Measurements from ENCODE around the gene TMEM179. TPM values are rescaled to one million over a fixed set of nuclear protein-coding genes. Genes with fewer than 3 reads are reported as not detected.
A peak's percentile ranks its signal among the peaks of the same experiment; 100 is the strongest.
"Not testable (repeated sequence)": the region's sequence is repeated elsewhere in the genome, so short reads cannot be mapped to it uniquely, and the experiment has no call there.

The TMEM179 gene
- polyA plus RNA-seq, 3 donors from 2014 or later = not detected

- H3K27ac Mint-ChIP-seq = no peak overlapping the region
- H3K27me3 Mint-ChIP-seq (ENCODE audit: low read depth in 3 of 3) = peaks cover 2 to 8% (median 2%) of the 10 kb centered on the region in 3 donors
- peaks cover 0 to 5% (median 0%) of the 10 kb centered on the region in 3 donors for H3K36me3 Mint-ChIP-seq
- DNase-seq = no peak
- H3K4me1 Mint-ChIP-seq = no peaks in the 10 kb centered on the region
- H3K9me3 Mint-ChIP-seq = no peaks in the 10 kb centered on the region
- H3K4me3 Mint-ChIP-seq = no peak overlapping the region
Observed at GRCh38 chr14:104642540-104642868, 37.9 kb upstream of the TMEM179 start.

GRCh38 chr14:104641753-104642539 is 37.4 kb upstream of the TMEM179 start:
- no peak overlapping the region for H3K4me3 Mint-ChIP-seq
- H3K9me3 Mint-ChIP-seq = no peaks in the 10 kb centered on the region
- no peak overlapping the region for H3K27ac Mint-ChIP-seq
- peaks cover 2 to 8% (median 2%) of the 10 kb centered on the region in 3 donors for H3K27me3 Mint-ChIP-seq (ENCODE audit: low read depth in 3 of 3)
- H3K36me3 Mint-ChIP-seq = peaks cover 0 to 5% (median 0%) of the 10 kb centered on the region in 3 donors
- no peak for DNase-seq
- no peaks in the 10 kb centered on the region for H3K4me1 Mint-ChIP-seq

- no peaks in the 10 kb centered on the region for H3K4me1 Mint-ChIP-seq
- no peak overlapping the region for H3K4me3 Mint-ChIP-seq
- H3K9me3 Mint-ChIP-seq = no peaks in the 10 kb centered on the region
- DNase-seq = no peak
- H3K36me3 Mint-ChIP-seq = peaks cover 0 to 5% (median 0%) of the 10 kb centered on the region in 3 donors
- no peak overlapping the region for H3K27ac Mint-ChIP-seq
- H3K27me3 Mint-ChIP-seq (ENCODE audit: low read depth in 3 of 3) = peaks cover 2 to 8% (median 2%) of the 10 kb centered on the region in 3 donors
Observed at GRCh38 chr14:104640681-104641080, 36.1 kb upstream of the TMEM179 start.

- DNase-seq = peak; percentile 25 to 33 (median 26)
- H3K27ac Mint-ChIP-seq = no peak overlapping the region
- no peaks in the 10 kb centered on the region for H3K9me3 Mint-ChIP-seq
- H3K27me3 Mint-ChIP-seq (ENCODE audit: low read depth in 3 of 3) = peaks cover 2 to 5% (median 2%) of the 10 kb centered on the region in 3 donors
- peaks cover 0 to 2% (median 0%) of the 10 kb centered on the region in 3 donors for H3K36me3 Mint-ChIP-seq
- H3K4me1 Mint-ChIP-seq = no peaks in the 10 kb centered on the region
- no peak overlapping the region for H3K4me3 Mint-ChIP-seq
Observed at GRCh38 chr14:104639885-104640548, 35.4 kb upstream of the TMEM179 start.

- no peaks in the 10 kb centered on the region for H3K4me1 Mint-ChIP-seq
- H3K4me3 Mint-ChIP-seq = no peak overlapping the region
- H3K27ac Mint-ChIP-seq = no peak overlapping the region
- H3K36me3 Mint-ChIP-seq = no peaks in the 10 kb centered on the region
- H3K27me3 Mint-ChIP-seq (ENCODE audit: low read depth in 3 of 3) = peaks cover 0 to 5% (median 2%) of the 10 kb centered on the region in 3 donors
- DNase-seq = no peak
- H3K9me3 Mint-ChIP-seq = no peaks in the 10 kb centered on the region
Observed at GRCh38 chr14:104639471-104639870, 34.9 kb upstream of the TMEM179 start.

- Mint-ChIP-seq H3K4me3 (no peak overlapping the region), H3K9me3 (no peaks in the 10 kb centered on the region), H3K4me1 (no peaks in the 10 kb centered on the region), H3K27me3 (ENCODE audit: low read depth in 3 of 3) (peaks cover 0 to 5% (median under 1%) of the 10 kb centered on the region in 3 donors), H3K27ac (no peak overlapping the region), H3K36me3 (no peaks in the 10 kb centered on the region)
- no peak for DNase-seq
Observed at GRCh38 chr14:104638927-104639450, 34.4 kb upstream of the TMEM179 start.

- no peak for DNase-seq
- H3K4me3 Mint-ChIP-seq = no peak overlapping the region
- peaks cover 0 to 5% (median 0%) of the 10 kb centered on the region in 3 donors for H3K27me3 Mint-ChIP-seq (ENCODE audit: low read depth in 3 of 3)
- no peaks in the 10 kb centered on the region for H3K9me3 Mint-ChIP-seq
- H3K27ac Mint-ChIP-seq = no peak overlapping the region
- no peaks in the 10 kb centered on the region for H3K36me3 Mint-ChIP-seq
- no peaks in the 10 kb centered on the region for H3K4me1 Mint-ChIP-seq
Observed at GRCh38 chr14:104638190-104638589, 33.6 kb upstream of the TMEM179 start.

GRCh38 chr14:104637546-104638003 is 33.0 kb upstream of the TMEM179 start:
- Mint-ChIP-seq H3K27me3 (ENCODE audit: low read depth in 3 of 3) (peaks cover 0 to 5% (median 0%) of the 10 kb centered on the region in 3 donors), H3K36me3 (no peaks in the 10 kb centered on the region), H3K27ac (no peak overlapping the region), H3K9me3 (no peaks in the 10 kb centered on the region), H3K4me1 (no peaks in the 10 kb centered on the region), H3K4me3 (no peak overlapping the region)
- DNase-seq = no peak

- not testable (repeated sequence) for H3K27me3 Mint-ChIP-seq (ENCODE audit: low read depth in 3 of 3); H3K4me3 Mint-ChIP-seq; H3K4me1 Mint-ChIP-seq; H3K9me3 Mint-ChIP-seq; H3K27ac Mint-ChIP-seq; DNase-seq; H3K36me3 Mint-ChIP-seq
Observed at GRCh38 chr14:104636846-104637545, 32.4 kb upstream of the TMEM179 start.

- no peak overlapping the region for H3K27ac Mint-ChIP-seq
Observed at GRCh38 chr14:104636131-104636530, 31.6 kb upstream of the TMEM179 start.

GRCh38 chr14:104635717-104636116 is 31.1 kb upstream of the TMEM179 start:
- Mint-ChIP-seq H3K4me3 (no peak overlapping the region), H3K27me3 (ENCODE audit: low read depth in 3 of 3) (peaks cover 0 to 5% (median 1%) of the 10 kb centered on the region in 3 donors), H3K36me3 (no peaks in the 10 kb centered on the region), H3K4me1 (no peaks in the 10 kb centered on the region), H3K9me3 (no peaks in the 10 kb centered on the region), H3K27ac (no peak overlapping the region)
- no peak for DNase-seq

More at GRCh38 chr14:104636131-104636530, 31.6 kb upstream of the TMEM179 start:
- Mint-ChIP-seq H3K4me3 (no peak overlapping the region), H3K4me1 (no peaks in the 10 kb centered on the region), H3K9me3 (no peaks in the 10 kb centered on the region), H3K36me3 (no peaks in the 10 kb centered on the region), H3K27me3 (ENCODE audit: low read depth in 3 of 3) (peaks cover 0 to 5% (median 0%) of the 10 kb centered on the region in 3 donors)
- no peak for DNase-seq

GRCh38 chr14:104634886-104635570 is 30.5 kb upstream of the TMEM179 start:
- no peak overlapping the region for H3K4me3 Mint-ChIP-seq
- DNase-seq = no peak
- no peaks in the 10 kb centered on the region for H3K4me1 Mint-ChIP-seq
- H3K27ac Mint-ChIP-seq = no peak overlapping the region
- no peaks in the 10 kb centered on the region for H3K9me3 Mint-ChIP-seq
- H3K27me3 Mint-ChIP-seq (ENCODE audit: low read depth in 3 of 3) = peaks cover under 1 to 6% (median 1%) of the 10 kb centered on the region in 3 donors
- no peaks in the 10 kb centered on the region for H3K36me3 Mint-ChIP-seq

- peaks cover under 1 to 2% (median 1%) of the 10 kb centered on the region in 6 donors for H3K9me3 Mint-ChIP-seq
- H3K36me3 Mint-ChIP-seq = no peaks in the 10 kb centered on the region
- no peak for DNase-seq
- H3K4me1 Mint-ChIP-seq = no peaks in the 10 kb centered on the region
- peaks cover 1 to 4% (median 2%) of the 10 kb centered on the region in 3 donors for H3K27me3 Mint-ChIP-seq (ENCODE audit: low read depth in 3 of 3)
- no peak overlapping the region for H3K27ac Mint-ChIP-seq
- no peak overlapping the region for H3K4me3 Mint-ChIP-seq
Observed at GRCh38 chr14:104634138-104634760, 29.7 kb upstream of the TMEM179 start.

Data from immature natural killer cell (primary cell).